ENCODE results near the gene EXTL2. TPM values are rescaled to one million over a fixed set of nuclear protein-coding genes. Genes with fewer than 3 reads are reported as not detected.

The EXTL2 gene
- total and polyA plus RNA-seq, 5 donors = 7.6 to 12.0 (median 9.6) TPM

DNA sequence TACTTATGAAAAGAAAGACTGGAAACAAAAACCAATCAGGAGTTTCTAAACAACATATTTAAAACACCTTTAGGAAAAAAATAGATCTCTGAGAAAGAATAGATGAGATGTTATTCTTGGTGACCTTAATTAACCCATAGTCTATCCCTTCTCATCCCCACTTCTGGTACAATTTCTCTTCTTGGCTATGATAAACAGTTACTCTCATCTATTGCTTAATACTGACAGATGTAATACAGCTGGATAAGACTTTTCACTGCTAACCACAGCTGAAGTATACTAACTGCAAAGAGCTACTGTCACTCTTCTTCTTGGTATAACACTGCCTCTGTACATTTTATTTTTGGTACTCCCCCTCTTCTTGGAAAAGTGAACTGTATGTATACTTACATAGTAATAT is 15.2 kb downstream of the EXTL2 start:
- Histone ChIP-seq H3K4me1 (ENCODE audit: control insufficient read depth, insufficient read depth, low read length) (no peaks in the 10 kb centered on the region), H3K27ac (ENCODE audit: low read length) (no peak overlapping the region), H3K27me3 (ENCODE audit: control insufficient read depth, insufficient read depth) (no peaks in the 10 kb centered on the region), H3K9me3 (ENCODE audit: control insufficient read depth, low read length) (no peaks in the 10 kb centered on the region), H3K4me3 (ENCODE audit: low read length) (no peak overlapping the region)
- ATAC-seq (no peak), DNase-seq (no peak)
- intact Hi-C loops (cut with DNase I) = no loop called here

DNA sequence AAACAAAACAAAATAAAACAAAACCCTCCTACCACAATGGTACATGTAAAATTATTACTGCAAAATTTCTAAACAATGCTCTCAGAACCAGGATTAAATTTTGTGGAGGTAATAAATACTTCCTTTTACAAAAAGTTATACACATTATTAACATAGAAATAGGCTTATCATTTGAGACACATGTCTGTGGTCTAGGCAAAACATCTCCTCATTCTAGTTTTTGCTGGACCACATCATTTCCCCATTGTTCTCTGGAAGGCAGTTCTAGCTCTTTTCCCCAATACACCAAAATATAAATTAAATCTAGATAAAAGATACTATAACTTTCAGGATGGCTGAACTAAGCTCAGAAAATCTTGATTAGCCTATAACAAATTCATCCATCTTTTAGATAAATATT is 18.4 kb downstream of the EXTL2 start:
- no peaks in the 10 kb centered on the region for H3K9me3 ChIP-seq (ENCODE audit: control insufficient read depth, low read length)
- H3K4me3 ChIP-seq (ENCODE audit: low read length) = no peak overlapping the region
- no peak for ATAC-seq
- no peak for DNase-seq
- H3K27ac ChIP-seq (ENCODE audit: low read length) = no peak overlapping the region
- no peaks in the 10 kb centered on the region for H3K4me1 ChIP-seq (ENCODE audit: control insufficient read depth, insufficient read depth, low read length)
- intact Hi-C loops (cut with DNase I) = no loop called here
- H3K27me3 ChIP-seq (ENCODE audit: control insufficient read depth, insufficient read depth) = no peaks in the 10 kb centered on the region

DNA sequence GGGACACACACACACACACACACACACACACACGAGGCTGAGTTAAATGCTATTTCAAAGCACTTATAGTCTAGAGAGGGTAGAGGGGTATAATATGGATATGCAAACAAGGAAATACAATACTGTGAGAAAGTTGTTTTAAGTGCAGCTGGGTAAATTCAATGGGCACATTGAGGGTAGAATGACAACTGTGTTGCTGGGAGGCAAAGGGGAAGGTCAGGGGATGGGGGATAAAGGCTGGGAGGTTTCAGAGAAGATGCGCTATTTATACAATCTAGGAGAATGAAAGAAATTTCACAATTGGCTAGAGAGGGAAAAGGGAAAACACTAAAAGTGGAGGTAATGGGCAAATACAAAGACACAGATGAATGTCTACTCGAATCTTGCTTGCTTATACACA is 19.4 kb downstream of the EXTL2 start:
- no peak overlapping the region for H3K27ac ChIP-seq (ENCODE audit: low read length)
- intact Hi-C loops (cut with DNase I) = no loop called here

DNA sequence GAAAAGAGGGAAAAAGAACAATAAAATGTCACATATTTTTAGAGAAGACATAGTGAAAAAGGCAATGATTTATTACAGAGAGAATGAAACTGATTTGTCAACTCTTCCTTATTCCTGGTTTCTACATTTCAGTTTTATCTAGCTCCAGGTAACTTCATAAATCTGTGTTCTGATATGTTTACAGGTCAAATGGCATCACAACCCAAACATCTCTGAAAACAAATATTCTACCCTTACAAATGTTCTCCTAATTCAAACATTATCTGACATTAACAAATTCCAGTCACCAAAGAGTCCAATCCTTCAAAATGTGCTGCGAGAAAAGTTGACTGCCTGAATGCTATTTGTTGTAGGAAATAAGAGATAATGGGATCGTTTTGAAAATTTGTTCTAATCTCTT is 20.2 kb downstream of the EXTL2 start:
- no peak for ATAC-seq
- WGBS = 70% methylated on average over 2 of the region's 2 CpGs
- Histone ChIP-seq H3K9me3 (ENCODE audit: control insufficient read depth, low read length) (no peaks in the 10 kb centered on the region), H3K4me3 (ENCODE audit: low read length) (no peak overlapping the region), H3K27ac (ENCODE audit: low read length) (no peak overlapping the region), H3K27me3 (ENCODE audit: control insufficient read depth, insufficient read depth) (no peaks in the 10 kb centered on the region), H3K4me1 (ENCODE audit: control insufficient read depth, insufficient read depth, low read length) (no peaks in the 10 kb centered on the region)
- DNase-seq = no peak
- intact Hi-C loops (cut with DNase I) = no loop called here

More for the DNA sequence above, 19.4 kb downstream of the EXTL2 start:
- ATAC-seq = no peak
- Histone ChIP-seq H3K27me3 (ENCODE audit: control insufficient read depth, insufficient read depth) (no peaks in the 10 kb centered on the region), H3K4me3 (ENCODE audit: low read length) (no peak overlapping the region), H3K4me1 (ENCODE audit: control insufficient read depth, insufficient read depth, low read length) (no peaks in the 10 kb centered on the region), H3K9me3 (ENCODE audit: control insufficient read depth, low read length) (no peaks in the 10 kb centered on the region)
- 91% methylated on average over 3 of the region's 3 CpGs for WGBS
- DNase-seq = no peak

DNA sequence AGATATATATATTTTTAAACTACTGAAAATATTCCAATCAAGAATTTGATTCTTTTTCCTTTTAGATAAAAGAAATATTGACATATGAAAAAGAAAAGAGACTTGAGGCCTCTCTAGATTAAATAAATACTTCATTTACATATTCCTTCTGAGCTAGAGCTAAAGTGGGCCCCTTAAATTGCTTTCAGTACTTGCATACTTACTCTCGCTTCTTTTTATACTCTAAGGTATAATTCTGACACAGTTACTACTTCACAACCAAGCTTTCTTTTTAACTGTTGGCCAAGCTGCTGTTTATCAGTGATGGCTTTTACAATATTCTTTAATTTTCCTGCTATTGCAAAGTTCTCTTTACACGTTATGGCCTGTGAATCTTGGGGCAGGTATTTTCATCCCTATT is 24.6 kb downstream of the EXTL2 start:
- ATAC-seq = no peak
- 79% methylated on average over 2 of the region's 2 CpGs for WGBS
- intact Hi-C loops (cut with DNase I) = loop anchor here (5.0 to 10.0 kb wide), 3 partner anchors 263 to 408 kb away; partner anchors contain the start of gene GPR88 (in 1 of the 4)
- Histone ChIP-seq H3K4me3 (ENCODE audit: low read length) (no peak overlapping the region), H3K9me3 (ENCODE audit: control insufficient read depth, low read length) (no peaks in the 10 kb centered on the region), H3K4me1 (ENCODE audit: control insufficient read depth, insufficient read depth, low read length) (no peaks in the 10 kb centered on the region), H3K27ac (ENCODE audit: low read length) (no peak overlapping the region), H3K27me3 (ENCODE audit: control insufficient read depth, insufficient read depth) (no peaks in the 10 kb centered on the region)
- DNase-seq = no peak

DNA sequence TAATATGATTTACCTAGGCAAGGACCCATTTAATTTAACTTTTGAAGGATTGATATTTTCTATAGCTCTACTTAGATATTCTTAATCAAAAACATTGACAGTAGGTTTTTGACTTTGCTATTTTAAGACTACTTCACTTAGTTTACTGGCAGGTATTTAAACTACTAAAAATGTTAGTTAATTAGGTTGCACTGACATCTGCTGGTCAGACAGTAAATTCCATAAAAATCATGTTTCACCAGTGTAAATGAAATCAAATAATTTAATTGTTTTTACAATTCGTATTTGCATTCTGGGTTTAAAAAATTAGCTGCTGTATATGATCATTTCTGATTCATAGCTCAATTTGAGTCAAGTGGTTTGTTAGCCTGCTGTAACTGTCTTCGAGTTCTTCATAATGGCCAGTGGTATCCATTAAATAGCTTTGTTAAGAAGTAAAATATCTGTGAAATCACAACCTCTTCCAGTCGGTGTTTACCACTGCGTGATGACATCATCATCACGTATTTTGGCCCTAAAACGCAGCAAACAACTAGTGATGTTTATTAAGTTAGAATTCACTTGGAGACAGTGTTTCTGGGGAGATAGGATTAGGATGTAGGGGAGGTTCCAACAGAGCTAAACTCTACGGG is 26.2 kb downstream of the EXTL2 start:
- no peaks in the 10 kb centered on the region for H3K4me1 ChIP-seq (ENCODE audit: control insufficient read depth, insufficient read depth, low read length)
- no peak for ATAC-seq
- H3K27me3 ChIP-seq (ENCODE audit: control insufficient read depth, insufficient read depth) = no peaks in the 10 kb centered on the region
- no peak for DNase-seq
- H3K9me3 ChIP-seq (ENCODE audit: control insufficient read depth, low read length) = no peaks in the 10 kb centered on the region
- intact Hi-C loops (cut with DNase I) = loop anchor here (5.0 to 10.0 kb wide), 3 partner anchors 261 to 406 kb away; partner anchors contain the start of gene GPR88 (in 1 of the 4)
- H3K4me3 ChIP-seq (ENCODE audit: low read length) = no peak overlapping the region
- whole genome bisulfite sequencing = 10% methylated on average over 7 of the region's 7 CpGs
- H3K27ac ChIP-seq (ENCODE audit: low read length) = no peak overlapping the region

DNA sequence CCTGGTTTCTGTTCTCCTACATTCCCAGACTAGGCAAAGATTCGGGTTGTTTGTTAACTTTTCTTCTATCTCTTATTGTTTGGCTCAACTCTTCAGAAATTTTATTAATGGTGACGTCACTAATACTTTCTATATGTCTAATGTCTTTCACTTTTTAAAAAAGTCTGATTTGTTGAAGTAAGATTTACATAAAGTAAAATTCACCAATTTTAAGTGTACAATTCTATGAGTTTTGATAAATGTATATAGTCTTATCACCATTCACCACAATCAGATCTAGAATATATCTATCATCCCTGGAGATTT is 27.8 kb downstream of the EXTL2 start:
- no peak overlapping the region for H3K27ac ChIP-seq (ENCODE audit: low read length)
- DNase-seq (no peak), ATAC-seq (no peak)
- intact Hi-C loops (cut with DNase I) = loop anchor here (2.0 to 10.0 kb wide), 4 partner anchors 260 to 405 kb away; partner anchors contain the start of gene GPR88 (in 1 of the 4)
- no peaks in the 10 kb centered on the region for H3K9me3 ChIP-seq (ENCODE audit: control insufficient read depth, low read length)
- H3K4me3 ChIP-seq (ENCODE audit: low read length) = no peak overlapping the region
- no peaks in the 10 kb centered on the region for H3K27me3 ChIP-seq (ENCODE audit: control insufficient read depth, insufficient read depth)
- WGBS = 65% methylated on average over 2 of the region's 2 CpGs
- no peaks in the 10 kb centered on the region for H3K4me1 ChIP-seq (ENCODE audit: control insufficient read depth, insufficient read depth, low read length)

DNA sequence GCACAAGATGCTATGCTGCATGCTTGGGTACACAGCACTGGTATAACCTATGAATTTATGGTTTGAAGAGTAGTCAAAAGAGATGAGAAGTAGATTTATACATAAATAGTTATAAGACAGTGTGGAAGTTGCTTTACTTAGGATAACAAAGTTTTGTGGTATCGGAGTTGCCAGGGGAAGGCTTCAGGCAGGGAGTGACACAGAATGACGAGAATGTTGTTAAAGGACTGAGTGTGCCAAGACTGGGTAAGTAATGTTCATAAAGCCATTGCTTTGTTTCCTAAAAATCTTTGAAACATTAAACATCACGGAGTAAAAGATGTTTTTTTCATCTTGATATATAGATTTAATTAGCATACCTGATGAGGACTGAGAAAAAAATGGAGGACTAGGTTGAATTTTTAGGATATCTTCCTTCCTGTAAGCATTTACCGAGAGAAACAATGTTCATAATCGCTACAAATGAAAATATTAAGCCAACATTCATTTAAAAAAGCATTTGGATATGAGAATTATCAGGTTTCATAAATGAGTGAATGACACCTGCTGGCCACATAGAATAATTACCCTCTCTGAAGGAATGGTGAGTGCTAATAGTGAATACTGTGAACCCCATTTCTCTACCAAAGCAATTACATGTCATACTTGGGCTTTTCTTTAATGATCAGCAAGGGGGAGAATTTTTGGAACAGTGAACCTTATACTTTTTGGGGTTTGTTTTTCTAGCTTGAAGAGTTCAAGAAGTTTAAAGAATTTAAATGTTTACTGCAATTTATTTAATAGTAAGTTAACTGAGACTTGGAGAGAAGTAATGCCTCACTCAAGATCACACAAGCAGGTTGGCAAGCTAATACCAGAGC is 28.4 kb downstream of the EXTL2 start:
- Histone ChIP-seq H3K27ac (ENCODE audit: low read length) (no peak overlapping the region), H3K4me3 (ENCODE audit: low read length) (no peak overlapping the region), H3K27me3 (ENCODE audit: control insufficient read depth, insufficient read depth) (no peaks in the 10 kb centered on the region), H3K9me3 (ENCODE audit: control insufficient read depth, low read length) (no peaks in the 10 kb centered on the region), H3K4me1 (ENCODE audit: control insufficient read depth, insufficient read depth, low read length) (no peaks in the 10 kb centered on the region)
- intact Hi-C loops (cut with DNase I) = loop anchor here (2.0 to 10.0 kb wide), 4 partner anchors 259 to 404 kb away; partner anchors contain the start of gene GPR88 (in 1 of the 4)
- WGBS = 13% methylated on average over 5 of the region's 5 CpGs
- DNase-seq = no peak
- ATAC-seq = peak; percentile 72 to 76

DNA sequence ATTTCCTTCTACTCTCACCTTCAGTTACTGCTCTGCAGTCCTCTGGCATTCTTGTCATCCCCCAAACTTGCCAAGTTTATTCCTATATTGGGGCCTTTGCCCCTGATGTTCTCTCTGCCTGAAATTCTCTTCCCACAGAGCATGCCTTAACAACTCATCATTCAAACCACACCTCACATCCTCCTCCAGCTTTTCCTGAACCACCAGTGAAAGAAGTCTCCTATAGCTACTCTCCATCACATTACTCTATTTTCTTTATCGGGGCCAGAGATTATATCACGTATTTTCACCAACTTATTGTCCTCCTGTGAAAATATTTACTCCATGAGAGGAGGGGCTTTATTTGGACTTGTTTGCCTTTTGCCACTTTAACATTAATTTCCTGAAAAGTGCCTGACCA is 32.1 kb downstream of the EXTL2 start:
- Histone ChIP-seq H3K4me3 (ENCODE audit: low read length) (no peak overlapping the region), H3K27me3 (ENCODE audit: control insufficient read depth, insufficient read depth) (no peaks in the 10 kb centered on the region), H3K27ac (ENCODE audit: low read length) (no peak overlapping the region), H3K9me3 (ENCODE audit: control insufficient read depth, low read length) (no peaks in the 10 kb centered on the region), H3K4me1 (ENCODE audit: control insufficient read depth, insufficient read depth, low read length) (no peaks in the 10 kb centered on the region)
- WGBS = 63% methylated on average over 2 of the region's 2 CpGs
- ATAC-seq (no peak), DNase-seq (no peak)
- intact Hi-C loops (cut with DNase I) = loop anchor here in 2 of 4 donors (5.0 to 10.0 kb wide), 2 partner anchors 255 to 328 kb away; partner anchors contain the start of gene GPR88 (in 1 of the 2)

DNA sequence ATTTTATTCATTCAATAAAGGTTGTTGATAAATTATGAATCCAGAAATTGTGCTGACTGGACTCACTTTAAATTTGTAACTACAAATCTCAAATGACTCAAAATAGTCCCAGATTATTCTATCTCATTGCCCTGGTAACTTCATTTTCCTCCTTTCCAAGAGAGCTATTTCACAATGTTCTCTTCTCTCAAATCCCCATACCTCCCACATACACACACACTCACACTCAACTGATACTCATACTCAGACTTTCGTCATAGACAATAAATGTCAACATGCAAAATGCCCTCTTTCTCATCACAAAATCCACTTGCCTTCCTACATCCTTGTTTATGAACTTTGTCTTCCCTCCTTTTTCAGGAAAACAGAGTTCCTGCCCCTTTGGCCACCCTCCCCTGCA is 33.3 kb downstream of the EXTL2 start:
- no peak overlapping the region for H3K27ac ChIP-seq (ENCODE audit: low read length)
- no peaks in the 10 kb centered on the region for H3K27me3 ChIP-seq (ENCODE audit: control insufficient read depth, insufficient read depth)
- H3K4me1 ChIP-seq (ENCODE audit: control insufficient read depth, insufficient read depth, low read length) = no peaks in the 10 kb centered on the region
- peak; percentile 66 to 73 for ATAC-seq
- DNase-seq = no peak
- H3K4me3 ChIP-seq (ENCODE audit: low read length) = no peak overlapping the region
- 66% methylated on average over 1 of the region's 1 CpG for WGBS
- intact Hi-C loops (cut with DNase I) = loop anchor here in 2 of 4 donors (5.0 to 10.0 kb wide), 2 partner anchors 254 to 327 kb away; partner anchors contain the start of gene GPR88 (in 1 of the 2)
- H3K9me3 ChIP-seq (ENCODE audit: control insufficient read depth, low read length) = no peaks in the 10 kb centered on the region

DNA sequence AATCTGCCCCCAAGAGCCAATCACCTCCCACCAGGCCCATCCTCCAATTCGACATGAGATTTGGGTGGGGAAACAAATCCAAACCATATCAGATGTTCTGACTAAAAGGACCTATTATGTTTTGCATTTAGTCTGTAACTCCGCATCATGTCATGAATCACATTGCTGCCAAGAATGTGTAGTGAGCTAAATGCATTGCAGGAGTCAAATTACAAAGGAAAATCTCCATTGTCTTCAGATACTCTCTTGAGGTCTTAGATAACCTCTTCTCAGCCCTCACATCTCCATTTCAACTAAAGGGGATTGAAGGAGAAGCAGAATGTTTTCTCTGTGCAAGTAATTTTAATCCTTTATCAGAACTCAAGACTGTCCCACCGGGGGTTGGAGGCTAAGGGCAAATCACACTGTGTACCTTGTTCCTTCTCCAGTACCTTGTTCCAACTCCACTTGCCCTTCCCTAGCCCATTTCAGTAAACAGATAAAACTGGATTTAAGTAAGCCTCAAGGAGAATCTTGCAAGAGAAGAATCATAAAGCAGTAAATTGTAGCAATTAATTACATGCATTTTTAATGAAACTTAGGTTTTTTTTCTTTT is 34.1 kb downstream of the EXTL2 start:
- ATAC-seq (peak; percentile 66 to 74), DNase-seq (peak in 2 of 3 donors; percentile 12 to 55)
- H3K4me1 ChIP-seq (ENCODE audit: control insufficient read depth, insufficient read depth, low read length) = no peaks in the 10 kb centered on the region
- H3K27me3 ChIP-seq (ENCODE audit: control insufficient read depth, insufficient read depth) = no peaks in the 10 kb centered on the region
- intact Hi-C loops (cut with DNase I) = loop anchor here in 2 of 4 donors (5.0 to 10.0 kb wide), 2 partner anchors 253 to 326 kb away; partner anchors contain the start of gene GPR88 (in 1 of the 2)
- H3K9me3 ChIP-seq (ENCODE audit: control insufficient read depth, low read length) = no peaks in the 10 kb centered on the region
- WGBS = 38% methylated on average over 3 of the region's 3 CpGs
- H3K27ac ChIP-seq (ENCODE audit: low read length) = no peak overlapping the region
- no peak overlapping the region for H3K4me3 ChIP-seq (ENCODE audit: low read length)
